Activated T-cell treated with anti-CD3 and anti-CD28 coated beads for 48 hours (primary cell): Measurements from ENCODE around the gene HIPK3.

Experiments
- DNase-seq: peaks from one replicate; pipeline ENCODE4 v3.0.0-alpha.2; 2020; ENCODE audit warnings: low read depth

The HIPK3 gene

DNA sequence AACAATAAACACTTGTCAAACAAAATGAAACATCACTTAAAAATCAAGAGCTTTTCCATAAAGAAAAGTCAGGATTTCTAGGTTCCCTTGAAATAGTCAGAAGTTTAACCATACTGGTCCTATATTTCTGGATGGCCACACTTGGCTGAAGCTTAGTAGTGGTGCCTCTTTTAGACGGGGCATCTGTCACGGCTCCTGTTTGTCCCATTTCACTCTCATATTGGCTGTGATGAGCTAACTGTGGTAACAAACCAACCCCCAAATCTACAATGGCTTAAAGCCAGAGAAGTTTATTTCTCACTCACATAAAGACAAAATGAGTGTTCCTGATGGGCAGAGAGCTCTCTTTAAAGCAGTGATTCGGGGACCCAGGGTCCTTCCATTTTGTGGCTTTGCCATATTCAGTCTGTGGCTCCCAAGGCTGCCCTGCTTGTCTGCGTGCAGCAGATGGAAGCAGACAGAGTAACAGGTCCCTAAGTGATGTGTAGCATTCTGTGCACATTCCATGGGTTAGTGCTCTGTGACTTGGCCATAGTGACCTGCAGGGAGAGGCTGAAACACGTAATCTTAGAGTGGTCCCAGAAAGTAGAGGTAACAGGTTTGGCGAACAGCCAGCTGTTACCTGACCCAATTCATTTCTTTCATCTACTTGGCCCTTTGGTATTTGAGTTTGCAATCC is 137.4 kb downstream of the HIPK3 start:
- no peak for DNase-seq

DNA sequence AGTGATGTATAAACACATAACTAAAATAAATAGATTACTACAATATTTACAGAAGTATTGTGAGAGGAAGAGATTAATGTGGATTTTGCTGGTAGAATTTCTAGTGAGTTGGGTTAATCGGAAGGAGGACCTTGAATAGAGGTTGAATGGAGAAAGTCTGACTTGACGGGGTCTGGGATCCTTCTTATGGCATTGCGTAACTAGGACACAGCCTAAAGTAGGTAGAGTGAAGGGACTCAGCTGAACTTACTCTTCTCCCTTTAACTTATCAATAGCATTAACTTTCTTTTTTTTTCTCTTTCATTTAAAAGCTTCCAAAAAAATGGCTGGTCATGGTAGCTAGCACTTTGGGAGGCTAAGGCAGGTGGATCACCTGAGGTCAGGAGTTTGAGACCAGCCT is 139.2 kb downstream of the HIPK3 start:
- DNase-seq: no peak

DNA sequence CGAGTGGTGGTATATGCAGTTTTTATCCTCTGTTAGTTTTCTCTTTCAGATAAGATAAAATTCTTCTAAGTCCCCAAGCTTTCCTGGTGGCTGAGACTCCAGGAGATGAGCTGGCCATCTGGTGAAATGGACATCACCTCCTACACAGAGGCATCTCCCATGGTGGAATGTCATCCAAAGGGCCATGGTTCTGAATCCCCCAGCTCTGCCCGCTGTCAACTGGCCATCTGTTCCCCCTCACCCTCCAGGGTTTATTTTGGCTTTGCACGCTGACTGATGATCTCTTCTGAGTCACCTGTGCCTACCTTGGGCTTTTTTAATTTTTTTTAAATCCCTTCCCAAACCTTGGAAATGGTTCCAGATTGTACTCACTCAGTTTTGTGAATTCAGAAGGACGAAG is 142.2 kb downstream of the HIPK3 start:
- DNase-seq: no peak

DNA sequence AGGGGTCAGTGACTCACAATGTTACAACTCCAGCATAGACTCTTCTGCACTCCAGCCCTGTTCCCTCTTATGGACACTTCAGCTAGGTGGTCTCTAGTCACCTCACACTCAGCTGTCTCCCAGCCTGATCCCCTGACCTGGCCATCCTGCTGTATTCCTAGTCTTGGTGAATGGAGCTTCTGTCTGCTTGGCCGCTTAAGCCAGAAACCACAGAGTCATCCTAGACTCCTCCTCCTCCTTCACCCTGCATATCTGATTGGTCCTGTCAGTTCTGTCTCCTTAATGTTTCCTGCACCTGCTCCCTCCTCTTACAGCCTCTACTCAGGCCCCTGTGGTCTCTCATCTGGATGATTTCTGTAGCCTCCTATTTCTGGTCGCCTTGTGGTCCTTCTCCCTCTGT is 144.9 kb downstream of the HIPK3 start:
- no peak for DNase-seq

DNA sequence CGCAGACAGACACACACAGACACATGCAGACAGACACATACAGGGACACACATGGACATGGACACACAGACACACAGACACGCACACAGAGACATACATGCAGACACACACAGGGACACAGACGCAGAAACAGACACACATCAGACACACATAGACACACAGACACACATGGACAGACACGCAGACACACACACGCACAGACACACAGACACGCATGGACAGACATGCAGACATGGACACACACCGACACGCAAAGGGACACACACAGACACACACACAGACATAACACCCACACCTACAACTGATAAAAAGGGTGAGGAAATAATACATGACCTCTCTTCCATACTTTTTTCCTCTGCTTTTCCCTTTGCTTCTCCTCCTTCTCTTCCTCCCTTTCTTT is 146.2 kb downstream of the HIPK3 start:
- DNase-seq: no peak

DNA sequence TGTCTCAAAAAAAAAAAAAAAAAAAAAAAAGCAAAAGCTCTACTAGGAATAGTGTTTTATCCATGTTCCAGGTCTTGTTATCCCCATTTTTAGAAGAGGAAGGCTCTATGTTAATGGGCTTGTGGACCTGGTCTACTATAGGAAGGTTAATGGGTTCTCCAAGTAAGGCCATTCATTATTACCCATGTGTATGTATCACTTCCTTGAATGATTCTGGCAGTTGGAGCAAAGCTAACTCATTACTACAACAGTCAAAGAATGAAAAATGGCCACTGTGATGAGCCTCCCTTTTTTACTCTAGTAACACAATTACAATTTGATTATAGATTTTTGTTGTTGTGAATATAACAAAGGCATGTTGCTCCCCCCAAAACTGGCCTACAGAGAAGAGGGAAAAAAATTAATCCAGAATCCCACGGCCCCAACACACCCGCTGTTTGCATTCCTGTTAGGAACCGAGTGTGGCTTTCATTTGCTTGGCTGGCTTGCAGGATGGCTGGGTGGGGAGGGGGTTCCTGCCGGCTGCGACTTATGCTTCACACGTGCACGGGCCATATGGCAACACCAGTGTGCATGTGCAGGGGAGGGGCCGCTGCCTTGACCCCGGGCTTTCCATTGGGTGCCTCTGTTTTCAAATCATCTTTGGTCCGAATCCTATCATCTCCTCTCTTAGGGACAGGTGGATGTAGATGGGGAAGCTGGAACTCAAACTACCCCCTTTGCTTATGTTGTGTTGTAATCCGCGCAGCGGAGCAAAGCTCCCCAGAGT is 148.8 kb downstream of the HIPK3 start:
- DNase-seq: no peak
